Skeletal muscle tissue (tissue), 4 donors: ENCODE results near the gene ELMOD3. TPM values are rescaled to one million over a fixed set of nuclear protein-coding genes. Genes with fewer than 3 reads are reported as not detected.

Experiments used
- H3K27ac ChIP-seq: one replicate; pipeline ENCODE4 v1.7.0; 2013; ENCODE audit warnings: mild to moderate bottlenecking, low read depth, low read length, inconsistent platforms
- H3K27me3 ChIP-seq, 3 donors: one replicate each; pipeline ENCODE4 v1.7.0; 2013; ENCODE audit warnings: low read length in 3 of 3; ENCODE audit not compliant: control insufficient read depth in 3 of 3, insufficient read depth in 3 of 3
- H3K36me3 ChIP-seq, 3 donors: one replicate each; pipeline ENCODE4 v1.7.0; 2013; ENCODE audit warnings: low read length in 3 of 3; ENCODE audit not compliant: control insufficient read depth in 3 of 3, insufficient read depth in 3 of 3
- H3K4me1 ChIP-seq, 3 donors: one replicate each; pipeline ENCODE4 v1.7.0; 2013; ENCODE audit warnings: low read length in 3 of 3, mild to moderate bottlenecking in 3 of 3; ENCODE audit not compliant: control insufficient read depth in 3 of 3, insufficient read depth in 3 of 3
- H3K4me3 ChIP-seq, 3 donors: one replicate each; pipeline ENCODE4 v1.7.0; 2013; ENCODE audit warnings: low read length in 3 of 3
- H3K9ac ChIP-seq, 3 donors: one replicate each; pipeline ENCODE4 v1.7.0; 2013; ENCODE audit warnings: low read length in 3 of 3, mild to moderate bottlenecking in 3 of 3, moderate library complexity in 2 of 3, low read depth in 1 of 3
- H3K9me3 ChIP-seq, 3 donors: one replicate each; pipeline ENCODE4 v1.7.0; 2013; ENCODE audit warnings: low read length in 3 of 3; ENCODE audit not compliant: control insufficient read depth in 3 of 3
- total RNA-seq: library from RNA; depleted of rRNA; stranded (reverse); fragments of >200 nt; gene quantifications from one replicate; pipeline ENCODE4 v1.2.3, GENCODE V29; 2014
- donor health status: Osteomylitis.

The ELMOD3 gene
- total RNA-seq, 1 donor from 2014 or later: 8.9 TPM

DNA sequence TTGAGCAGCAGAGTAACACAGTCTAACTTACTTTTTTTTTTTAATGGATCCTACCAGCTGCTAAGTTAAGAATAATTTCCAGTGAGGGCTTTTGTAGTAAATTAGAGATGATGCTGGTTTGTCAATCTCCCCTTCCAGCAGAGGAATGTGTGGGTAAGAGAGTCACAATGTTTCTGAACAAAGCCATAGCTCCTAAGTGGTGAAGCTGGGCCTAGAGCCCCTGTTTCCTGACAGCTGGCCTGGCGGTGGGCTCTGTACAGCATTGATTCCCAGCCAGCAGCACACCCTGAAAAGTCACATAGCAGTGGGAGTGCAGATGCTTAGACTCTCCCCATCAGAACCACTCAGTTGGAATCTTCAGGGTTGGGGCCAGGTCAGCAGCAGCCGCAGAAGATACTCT is 31.2 kb downstream of the ELMOD3 start:
- Histone ChIP-seq H3K9ac (no peak overlapping the region), H3K27ac (no peak overlapping the region), H3K36me3 (peaks cover 40 to 64% (median 55%) of the 10 kb centered on the region in 3 donors), H3K27me3 (no peaks in the 10 kb centered on the region), H3K9me3 (no peaks in the 10 kb centered on the region), H3K4me3 (no peak overlapping the region), H3K4me1 (no peaks in the 10 kb centered on the region)

DNA sequence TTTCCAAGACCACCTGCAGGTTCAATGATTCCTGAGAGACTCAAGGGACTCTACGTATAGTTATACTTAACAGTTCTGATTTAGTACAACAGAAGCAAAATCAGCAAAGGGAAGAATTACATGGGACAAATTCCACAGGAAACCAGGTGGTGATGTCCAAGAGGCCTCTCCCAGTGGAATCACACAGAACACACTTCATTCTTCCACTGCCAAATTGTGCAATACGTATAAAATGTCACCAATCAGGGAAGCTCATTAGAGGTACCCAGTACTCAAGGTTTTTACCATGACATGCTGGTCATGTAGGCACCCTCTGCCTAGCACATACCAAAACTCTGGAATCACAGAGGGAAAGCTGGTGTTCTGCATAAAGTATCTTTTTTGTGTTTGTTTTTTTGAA is 33.2 kb downstream of the ELMOD3 start:
- H3K4me3 ChIP-seq: no peak overlapping the region
- peaks cover 43 to 74% (median 60%) of the 10 kb centered on the region in 3 donors for H3K36me3 ChIP-seq
- H3K27ac ChIP-seq: no peak overlapping the region
- no peaks in the 10 kb centered on the region for H3K9me3 ChIP-seq
- H3K4me1 ChIP-seq: no peaks in the 10 kb centered on the region
- no peaks in the 10 kb centered on the region for H3K27me3 ChIP-seq
- H3K9ac ChIP-seq: no peak overlapping the region

DNA sequence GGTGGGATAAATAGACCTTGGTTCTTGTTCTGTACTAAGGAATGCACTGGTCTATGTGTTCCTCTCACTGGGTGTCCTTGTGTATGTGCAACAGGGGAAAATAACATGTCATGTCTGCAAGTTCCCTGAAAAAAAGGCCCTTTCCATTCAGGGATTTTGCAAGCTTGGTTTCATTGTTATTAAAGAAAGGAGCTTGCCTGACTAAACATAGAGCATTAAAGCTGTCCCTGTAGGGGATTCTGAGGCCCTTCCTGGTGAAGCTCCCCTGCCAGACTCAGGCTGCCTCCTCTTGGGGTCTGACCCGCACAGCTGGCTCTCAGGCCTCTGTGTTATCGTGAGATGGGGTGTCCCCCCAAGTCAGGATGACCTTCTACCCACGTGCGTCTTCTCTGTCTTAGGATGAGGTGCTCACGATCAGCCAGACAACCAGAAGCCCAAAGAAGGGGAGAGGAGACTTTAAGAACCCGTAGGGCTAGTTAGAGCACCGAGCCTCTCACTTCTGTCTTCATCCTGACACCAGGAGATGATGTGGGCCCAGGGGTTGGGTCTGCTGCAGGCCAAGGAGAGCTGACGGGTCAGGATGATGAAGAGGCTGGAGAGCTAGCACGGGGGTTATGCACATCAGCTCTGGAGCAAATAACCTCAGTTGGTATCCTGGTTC is 34.4 kb downstream of the ELMOD3 start:
- H3K36me3 ChIP-seq: peaks cover 41 to 67% (median 56%) of the 10 kb centered on the region in 3 donors
- no peak overlapping the region for H3K27ac ChIP-seq
- no peaks in the 10 kb centered on the region for H3K27me3 ChIP-seq
- H3K4me1 ChIP-seq: peaks cover 3 to 4% (median 3%) of the 10 kb centered on the region in 3 donors
- H3K4me3 ChIP-seq: no peak overlapping the region
- no peaks in the 10 kb centered on the region for H3K9me3 ChIP-seq
- no peak overlapping the region for H3K9ac ChIP-seq

DNA sequence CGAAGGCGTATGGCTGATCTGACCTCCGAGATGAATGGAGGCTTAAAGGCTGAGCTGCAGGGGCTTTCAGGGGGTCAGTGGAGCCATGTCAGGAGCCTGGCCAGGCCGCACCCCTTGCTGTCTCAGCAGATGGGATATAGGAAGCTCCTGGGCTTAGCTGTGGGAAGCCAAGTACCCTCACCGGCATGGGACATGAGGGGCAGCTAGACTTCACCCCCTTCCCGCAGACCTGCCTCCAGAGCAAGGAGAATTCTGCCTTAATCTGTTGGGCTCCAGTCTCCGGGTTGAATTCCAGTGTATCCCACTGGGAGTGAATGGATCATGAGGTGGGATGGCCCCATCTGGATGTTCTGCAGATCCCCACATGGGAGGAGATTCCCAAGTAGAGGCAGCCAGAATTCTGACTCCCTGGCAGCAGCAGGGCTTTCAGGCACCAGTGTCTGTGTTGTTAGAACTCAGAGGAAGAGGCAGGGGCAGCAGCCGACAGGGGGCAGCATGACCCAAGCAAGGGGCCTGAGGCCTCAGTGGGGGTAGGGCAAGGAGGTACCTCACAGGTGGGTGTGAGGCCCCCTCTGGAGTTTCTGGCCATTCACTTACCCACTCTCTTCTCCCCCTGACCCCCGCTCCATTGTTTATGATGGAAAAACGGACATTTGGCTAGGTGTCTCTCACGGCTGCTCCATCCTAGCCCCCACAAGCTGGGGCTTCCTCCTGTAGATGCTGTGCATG is 36.5 kb downstream of the ELMOD3 start:
- Histone ChIP-seq H3K36me3 (peaks cover 30 to 48% (median 46%) of the 10 kb centered on the region in 3 donors), H3K4me3 (no peak overlapping the region), H3K9me3 (no peaks in the 10 kb centered on the region), H3K27ac (no peak overlapping the region), H3K27me3 (no peaks in the 10 kb centered on the region), H3K4me1 (peaks cover 10 to 15% (median 13%) of the 10 kb centered on the region in 3 donors), H3K9ac (no peak overlapping the region)

DNA sequence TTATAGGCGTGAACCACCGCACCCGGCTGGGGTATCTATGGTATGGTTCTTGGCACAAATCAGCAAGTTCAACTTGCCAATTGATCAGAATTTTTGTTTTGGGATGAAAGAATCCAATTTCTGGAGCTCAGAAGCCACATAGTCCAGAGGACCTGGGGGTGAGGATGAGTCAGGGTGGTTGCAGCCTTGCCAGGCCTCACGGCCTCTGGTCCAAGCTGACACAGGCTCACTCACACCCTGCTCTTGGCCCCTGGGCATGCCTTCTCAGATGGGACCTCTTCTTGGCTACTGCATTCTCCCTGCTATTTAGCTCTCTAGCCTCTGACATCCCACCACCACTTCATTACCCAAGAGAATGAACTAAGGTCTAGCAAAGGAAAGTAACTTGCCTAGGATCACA is 39.3 kb downstream of the ELMOD3 start:
- Histone ChIP-seq H3K27ac (no peak overlapping the region), H3K4me1 (peaks cover 10 to 15% (median 13%) of the 10 kb centered on the region in 3 donors), H3K36me3 (peaks cover 20 to 29% (median 26%) of the 10 kb centered on the region in 3 donors), H3K27me3 (no peaks in the 10 kb centered on the region), H3K4me3 (no peak overlapping the region), H3K9ac (peak overlapping the region in 1 of 3 donors; percentile 1), H3K9me3 (no peaks in the 10 kb centered on the region)

DNA sequence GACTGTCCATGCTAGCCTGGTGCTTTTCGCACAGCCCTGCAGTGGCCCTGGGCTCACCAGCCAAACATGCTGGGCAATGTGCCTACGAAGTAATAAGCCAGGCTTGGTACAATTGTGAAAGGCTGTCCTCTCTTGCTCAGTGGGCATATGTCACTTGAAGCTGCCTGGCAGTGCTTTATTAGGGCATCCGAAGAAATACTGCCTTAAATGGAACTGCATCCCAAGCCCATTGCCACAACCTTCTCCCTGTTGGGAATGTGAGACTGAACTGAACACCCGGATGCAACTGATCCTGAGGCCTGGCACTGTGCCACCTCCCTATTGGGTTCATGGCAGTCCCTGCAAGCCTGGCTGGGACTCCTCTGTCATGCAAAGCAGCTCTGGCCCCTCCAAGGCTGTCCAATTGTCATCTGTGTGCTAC is 39.7 kb downstream of the ELMOD3 start:
- Histone ChIP-seq H3K9ac (peak overlapping the region in 1 of 3 donors; percentile 1), H3K9me3 (no peaks in the 10 kb centered on the region), H3K4me3 (no peak overlapping the region), H3K4me1 (peaks cover 10 to 15% (median 13%) of the 10 kb centered on the region in 3 donors), H3K27me3 (no peaks in the 10 kb centered on the region), H3K27ac (no peak overlapping the region), H3K36me3 (peaks cover 16 to 25% (median 21%) of the 10 kb centered on the region in 3 donors)

DNA sequence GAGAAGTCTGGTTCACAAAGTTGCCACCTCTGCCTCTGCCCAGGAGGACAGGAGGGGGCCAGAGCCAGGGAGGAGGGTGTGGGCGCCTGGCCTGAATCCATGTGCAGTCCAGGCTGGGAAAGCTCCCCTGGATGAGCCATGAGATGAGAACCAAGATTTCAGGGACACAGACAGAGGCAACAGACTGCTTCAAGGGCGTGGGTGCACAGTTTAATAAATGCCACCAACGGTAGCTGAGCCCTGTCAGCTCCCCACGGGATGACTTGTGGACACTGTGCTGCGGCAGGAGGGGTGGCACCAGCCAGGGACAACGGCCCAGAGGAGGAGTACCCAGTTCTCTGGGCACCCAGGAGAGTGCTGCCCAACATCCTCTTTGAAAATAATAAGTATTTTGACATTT is 40.4 kb downstream of the ELMOD3 start:
- no peaks in the 10 kb centered on the region for H3K9me3 ChIP-seq
- peaks cover 10 to 18% (median 14%) of the 10 kb centered on the region in 3 donors for H3K36me3 ChIP-seq
- no peak overlapping the region for H3K9ac ChIP-seq

DNA sequence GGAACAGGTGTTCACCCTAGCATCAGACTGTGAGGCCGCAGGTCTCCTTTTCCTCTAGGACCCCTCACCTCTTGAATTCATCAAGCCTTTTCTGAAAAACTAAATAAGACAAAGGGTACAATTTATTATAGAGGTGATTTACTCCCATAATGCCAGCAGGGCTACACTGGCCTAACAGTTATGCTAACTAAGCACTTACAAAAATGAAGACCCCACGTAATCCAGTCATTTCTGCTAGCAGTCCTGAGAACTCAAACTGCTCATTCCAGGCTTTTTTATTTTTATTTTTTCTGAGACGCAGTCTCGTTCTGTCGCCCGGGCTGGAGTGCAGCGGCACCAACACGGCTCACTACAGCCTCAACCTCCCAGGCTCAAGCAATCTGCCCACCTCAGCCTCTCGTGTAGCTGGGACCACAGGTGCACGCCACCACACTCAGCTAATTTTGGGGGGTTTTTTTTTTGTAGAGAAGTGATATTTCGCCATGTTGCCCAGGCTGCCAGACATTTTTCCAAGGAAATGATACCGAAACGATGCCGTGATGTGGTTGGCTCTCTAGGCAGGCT is 41.4 kb downstream of the ELMOD3 start:
- Histone ChIP-seq H3K4me3 (no peak overlapping the region), H3K9me3 (no peaks in the 10 kb centered on the region), H3K27ac (no peak overlapping the region), H3K4me1 (peaks cover 10 to 15% (median 13%) of the 10 kb centered on the region in 3 donors), H3K36me3 (peaks cover 1 to 8% (median 4%) of the 10 kb centered on the region in 3 donors), H3K9ac (no peak overlapping the region), H3K27me3 (no peaks in the 10 kb centered on the region)

More for the DNA sequence above, 40.4 kb downstream of the ELMOD3 start:
- H3K27ac ChIP-seq: no peak overlapping the region
- peaks cover 10 to 15% (median 13%) of the 10 kb centered on the region in 3 donors for H3K4me1 ChIP-seq
- H3K4me3 ChIP-seq: no peak overlapping the region
- no peaks in the 10 kb centered on the region for H3K27me3 ChIP-seq

DNA sequence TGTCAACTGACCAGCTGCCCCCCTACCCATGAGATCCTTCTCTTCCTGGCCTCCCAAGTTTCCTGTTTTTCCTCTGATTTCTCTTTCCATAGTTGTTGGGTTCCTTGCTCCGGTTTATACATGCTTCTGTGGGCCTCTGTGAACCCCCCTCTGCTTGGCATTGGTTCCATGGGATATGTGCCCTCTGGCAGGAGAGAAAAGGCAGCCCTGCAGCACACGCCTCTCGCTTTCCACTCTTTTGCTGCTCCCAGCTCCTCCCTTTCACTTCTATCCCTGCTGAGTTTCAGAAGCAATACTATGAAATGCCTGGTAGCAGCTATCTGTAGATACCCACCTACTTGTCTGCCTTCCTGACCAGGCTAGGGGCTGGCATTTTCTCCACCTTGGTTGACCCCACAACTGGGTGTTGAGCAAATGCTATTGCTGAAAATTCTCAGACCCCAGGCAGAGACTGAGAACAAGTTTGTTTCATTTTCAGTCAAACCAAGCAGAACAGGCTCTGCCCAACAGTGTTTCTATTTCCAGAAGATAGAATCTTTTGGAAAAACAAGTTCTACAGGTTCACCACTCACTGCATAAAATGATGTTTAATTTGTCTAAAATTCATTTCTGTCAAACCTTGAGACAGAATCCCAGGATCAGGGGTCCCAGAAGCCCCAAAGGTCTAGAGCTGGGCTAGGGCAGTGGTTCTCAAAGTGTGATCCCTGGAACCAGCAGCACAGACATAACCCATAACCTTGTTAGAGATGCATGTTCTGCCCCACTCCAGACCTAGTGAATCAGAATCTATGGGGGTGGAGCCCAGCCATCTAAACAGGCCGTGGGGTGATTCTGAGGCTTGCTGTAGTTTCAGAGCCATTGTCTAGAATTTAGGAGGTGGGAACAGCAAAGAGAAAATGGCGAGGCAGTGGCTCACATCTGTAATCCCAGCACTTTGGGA is 42.2 kb downstream of the ELMOD3 start:
- peaks cover 10 to 15% (median 13%) of the 10 kb centered on the region in 3 donors for H3K4me1 ChIP-seq
- no peak overlapping the region for H3K4me3 ChIP-seq
- no peaks in the 10 kb centered on the region for H3K9me3 ChIP-seq
- H3K27me3 ChIP-seq: no peaks in the 10 kb centered on the region
- H3K27ac ChIP-seq: no peak overlapping the region
- peak overlapping the region in 1 of 3 donors; percentile 33 for H3K9ac ChIP-seq
- H3K36me3 ChIP-seq: peaks cover 0 to 3% (median 1%) of the 10 kb centered on the region in 3 donors
